GM12873 (cell line): Measurements from ENCODE around the gene CDKN1A.
A peak's percentile ranks its signal among the peaks of the same experiment; 100 is the strongest.

Experiments used
- TF ChIP-seq, protein P1 (sequence below): IDR thresholded peaks from 2 replicates; pipeline ENCODE4 v1.5.1; 2012; ENCODE audit warnings: low read depth, mild to moderate bottlenecking, moderate library complexity, low read length, control low read depth; ENCODE audit not compliant: insufficient read depth; ENCODE audit errors: missing control alignments

Gene CDKN1A

DNA sequence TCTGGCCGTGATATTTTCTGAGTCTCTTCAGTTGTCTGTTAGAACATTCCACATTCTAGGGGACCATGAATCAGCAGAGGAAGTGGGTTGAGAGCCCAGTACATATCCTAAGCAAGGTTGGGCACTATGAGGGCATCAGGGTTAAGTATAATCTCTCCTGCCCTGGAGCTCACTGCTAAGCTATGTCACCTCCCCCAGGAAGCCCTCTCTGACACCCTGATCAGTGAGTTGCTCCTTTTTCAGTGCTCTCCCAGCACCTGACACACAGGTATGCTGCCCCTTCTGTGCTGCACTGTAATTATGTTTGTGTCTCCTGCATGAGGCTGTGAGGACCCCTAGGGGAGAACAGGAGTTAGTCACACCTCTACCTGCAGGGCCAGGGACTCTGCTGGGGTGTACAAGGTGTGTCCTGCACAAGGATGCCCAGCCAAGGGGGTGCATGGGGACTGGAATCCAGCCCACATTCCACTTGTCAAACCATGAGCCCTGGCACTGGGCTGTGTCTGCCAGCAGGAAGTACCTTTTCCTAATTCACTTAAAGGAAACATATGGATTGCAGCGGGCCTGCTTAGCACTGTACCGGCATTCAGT lies 23.0 kb downstream of the CDKN1A start:
- TF ChIP-seq, protein P1, sequence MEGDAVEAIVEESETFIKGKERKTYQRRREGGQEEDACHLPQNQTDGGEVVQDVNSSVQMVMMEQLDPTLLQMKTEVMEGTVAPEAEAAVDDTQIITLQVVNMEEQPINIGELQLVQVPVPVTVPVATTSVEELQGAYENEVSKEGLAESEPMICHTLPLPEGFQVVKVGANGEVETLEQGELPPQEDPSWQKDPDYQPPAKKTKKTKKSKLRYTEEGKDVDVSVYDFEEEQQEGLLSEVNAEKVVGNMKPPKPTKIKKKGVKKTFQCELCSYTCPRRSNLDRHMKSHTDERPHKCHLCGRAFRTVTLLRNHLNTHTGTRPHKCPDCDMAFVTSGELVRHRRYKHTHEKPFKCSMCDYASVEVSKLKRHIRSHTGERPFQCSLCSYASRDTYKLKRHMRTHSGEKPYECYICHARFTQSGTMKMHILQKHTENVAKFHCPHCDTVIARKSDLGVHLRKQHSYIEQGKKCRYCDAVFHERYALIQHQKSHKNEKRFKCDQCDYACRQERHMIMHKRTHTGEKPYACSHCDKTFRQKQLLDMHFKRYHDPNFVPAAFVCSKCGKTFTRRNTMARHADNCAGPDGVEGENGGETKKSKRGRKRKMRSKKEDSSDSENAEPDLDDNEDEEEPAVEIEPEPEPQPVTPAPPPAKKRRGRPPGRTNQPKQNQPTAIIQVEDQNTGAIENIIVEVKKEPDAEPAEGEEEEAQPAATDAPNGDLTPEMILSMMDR, result peak; percentile 59

DNA sequence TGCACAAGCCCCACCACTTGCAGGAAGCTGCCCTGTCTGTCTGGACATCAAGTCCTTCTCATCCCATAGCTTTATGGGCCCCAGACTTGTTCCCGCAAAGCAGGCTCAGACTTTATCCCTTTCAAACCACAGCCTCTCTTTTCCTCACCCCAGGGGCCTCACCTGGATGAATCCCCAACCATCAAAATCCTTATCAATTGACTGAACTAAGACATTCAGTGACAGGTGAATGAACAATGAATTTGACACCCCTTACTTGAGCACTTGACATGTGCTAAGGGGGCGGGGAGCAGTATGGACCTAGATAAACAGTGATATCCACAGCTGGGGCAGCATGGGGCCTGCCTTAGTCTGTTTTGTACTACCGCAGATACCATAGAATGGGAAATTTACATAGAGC lies 24.1 kb downstream of the CDKN1A start:
- TF ChIP-seq, protein P1, result no peak

DNA sequence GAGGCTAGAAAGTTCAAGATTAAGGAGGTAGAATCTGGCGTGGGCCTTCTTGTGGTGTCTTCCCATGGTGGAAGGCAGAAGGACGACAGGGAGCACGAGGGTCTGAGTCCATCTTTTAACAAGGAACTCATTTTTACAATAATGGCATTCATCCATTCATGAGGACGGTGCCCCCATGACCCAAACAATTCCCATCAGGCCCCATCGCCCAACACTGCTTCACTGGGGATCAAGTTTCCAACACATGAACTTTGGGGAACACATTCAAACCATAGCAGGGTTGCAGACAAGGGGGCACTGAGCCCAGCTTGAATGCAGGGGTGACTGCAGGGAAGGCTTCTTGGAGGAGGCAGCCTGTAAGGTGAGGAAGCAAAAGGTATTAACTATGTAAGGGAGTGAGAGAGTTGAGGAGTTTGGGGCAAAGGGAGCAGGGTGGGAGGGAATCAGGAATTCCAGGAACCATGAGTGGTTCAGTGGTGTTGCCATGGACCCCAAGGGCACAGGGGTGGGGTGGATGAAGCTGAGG lies 24.6 kb downstream of the CDKN1A start:
- TF ChIP-seq, protein P1, result no peak

DNA sequence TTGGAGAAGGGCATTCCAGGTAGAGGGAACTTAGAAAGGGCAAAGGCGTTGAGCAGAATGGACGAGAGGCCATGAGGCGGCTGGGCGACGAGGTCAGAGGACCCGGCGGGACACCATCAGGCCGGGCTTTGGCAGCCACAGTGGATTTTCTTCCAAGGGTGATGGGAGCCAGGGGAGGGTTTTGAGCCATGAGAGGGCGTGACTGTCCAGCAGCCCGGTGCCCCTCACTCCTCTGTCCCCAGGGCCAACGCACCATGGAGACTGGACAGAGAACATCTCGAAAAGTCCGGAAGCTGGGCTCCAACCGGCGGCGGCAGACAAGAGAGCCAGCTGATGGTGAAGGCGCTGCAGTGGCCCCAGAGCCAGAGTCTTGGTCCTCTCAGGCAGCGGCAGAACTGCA lies 25.5 kb downstream of the CDKN1A start:
- TF ChIP-seq, protein P1, result no peak

DNA sequence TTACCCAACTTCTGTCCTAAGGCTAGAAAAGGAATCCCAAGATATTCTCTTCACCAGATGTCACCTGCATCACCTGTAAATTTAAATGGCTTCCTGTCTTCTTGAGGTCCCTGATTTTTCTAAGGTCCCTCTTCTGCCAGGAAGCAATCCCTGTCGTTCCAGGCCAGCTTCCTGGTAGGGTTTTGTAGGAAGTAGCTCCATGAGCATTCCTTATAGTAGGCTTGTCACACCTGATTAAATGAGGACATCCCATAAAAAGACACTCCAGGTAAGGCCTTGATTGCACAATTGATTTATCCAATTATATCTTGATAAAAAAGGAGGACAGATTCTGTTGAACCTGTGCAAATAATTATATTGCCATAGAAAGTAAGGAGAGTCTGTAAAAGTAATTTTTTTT lies 27.8 kb downstream of the CDKN1A start:
- TF ChIP-seq, protein P1, result no peak

DNA sequence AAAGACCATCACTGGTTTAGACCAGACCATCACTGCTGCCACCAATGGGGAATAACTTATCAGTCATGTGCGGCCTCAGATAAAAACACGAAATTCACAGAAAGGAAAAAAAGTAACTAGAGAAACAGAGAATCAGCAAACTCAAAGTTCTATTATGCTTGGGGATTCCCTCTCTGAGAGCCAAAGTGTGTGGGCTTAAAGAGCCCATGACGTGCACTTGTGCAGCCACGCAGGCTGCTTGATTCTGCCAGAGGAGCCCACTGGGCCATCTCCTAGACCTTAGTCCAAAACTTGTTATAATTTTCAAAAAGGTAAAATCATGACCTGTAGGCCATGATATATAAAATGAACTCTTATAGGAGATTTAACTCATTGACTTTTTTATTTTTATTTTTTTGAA lies 34.3 kb downstream of the CDKN1A start:
- TF ChIP-seq, protein P1, result no peak

DNA sequence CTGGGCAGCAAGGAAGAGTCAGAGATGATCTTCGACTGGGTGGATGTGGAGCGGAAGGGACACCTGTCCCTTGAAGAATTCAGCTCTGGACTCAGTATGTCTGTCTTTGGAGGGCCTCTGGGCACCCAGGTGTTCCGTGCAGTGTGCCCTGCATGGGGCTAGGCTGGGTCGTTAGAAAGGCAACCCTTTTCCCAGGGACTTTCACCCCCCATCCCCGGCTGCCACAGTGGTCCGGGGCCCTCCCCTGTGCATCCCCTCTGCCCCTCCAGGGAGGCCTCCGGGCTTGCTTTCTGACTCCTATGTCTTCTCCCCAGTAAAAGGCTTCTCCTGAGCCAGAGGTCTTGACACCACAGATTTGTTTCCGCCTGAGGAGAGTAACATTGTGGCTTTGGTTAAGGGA lies 35.3 kb downstream of the CDKN1A start:
- TF ChIP-seq, protein P1, result no peak

DNA sequence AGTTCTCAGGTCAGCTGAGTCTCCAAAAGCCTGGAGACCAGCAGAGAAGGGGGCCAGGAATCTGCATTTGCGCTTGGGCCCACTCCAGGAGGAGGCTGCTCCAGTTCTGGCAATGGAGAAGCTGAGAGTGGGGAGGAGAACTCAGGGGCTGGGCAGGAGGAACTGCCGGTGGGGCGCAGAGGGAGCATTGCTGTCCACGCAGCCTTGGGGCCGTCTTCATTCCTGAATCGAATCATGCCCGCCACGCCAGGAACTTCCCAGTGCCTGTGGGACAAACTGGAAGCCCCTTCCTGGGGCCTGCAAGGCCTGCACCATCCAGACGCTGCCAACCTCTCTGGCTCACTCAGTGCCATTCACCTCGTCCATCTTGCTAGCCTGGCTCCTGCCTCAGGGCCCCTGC lies 36.0 kb downstream of the CDKN1A start:
- TF ChIP-seq, protein P1, result no peak
